GM12873 (cell line): Measurements from ENCODE around the gene FAM120AOS.

Experiments
- TF ChIP-seq, protein P1 (sequence below): IDR thresholded peaks from 2 replicates; pipeline ENCODE4 v1.5.1; 2012; ENCODE audit warnings: low read depth, mild to moderate bottlenecking, moderate library complexity, low read length, control low read depth; ENCODE audit not compliant: insufficient read depth; ENCODE audit errors: missing control alignments

Gene FAM120AOS

DNA sequence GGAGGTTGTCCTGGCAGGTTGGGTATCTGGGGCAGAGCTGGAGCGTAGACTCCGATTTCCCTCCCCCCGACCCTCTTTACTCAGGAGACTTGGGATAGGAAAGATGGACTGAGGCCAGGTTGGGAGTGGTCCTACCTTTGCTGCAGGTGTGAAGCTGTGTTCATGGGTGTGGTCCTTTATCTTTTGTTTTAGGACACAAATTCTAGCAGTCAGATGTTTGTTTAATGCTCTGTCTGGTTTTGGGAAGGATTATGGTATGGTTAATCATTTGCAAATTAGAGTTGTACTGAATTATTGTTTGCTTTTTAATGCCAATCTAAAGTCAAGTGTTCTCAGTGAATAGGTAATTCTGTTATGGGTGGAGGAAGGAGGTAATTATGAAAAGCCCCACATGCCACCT is 14.1 kb upstream of the FAM120AOS start:
- TF ChIP-seq, protein P1, sequence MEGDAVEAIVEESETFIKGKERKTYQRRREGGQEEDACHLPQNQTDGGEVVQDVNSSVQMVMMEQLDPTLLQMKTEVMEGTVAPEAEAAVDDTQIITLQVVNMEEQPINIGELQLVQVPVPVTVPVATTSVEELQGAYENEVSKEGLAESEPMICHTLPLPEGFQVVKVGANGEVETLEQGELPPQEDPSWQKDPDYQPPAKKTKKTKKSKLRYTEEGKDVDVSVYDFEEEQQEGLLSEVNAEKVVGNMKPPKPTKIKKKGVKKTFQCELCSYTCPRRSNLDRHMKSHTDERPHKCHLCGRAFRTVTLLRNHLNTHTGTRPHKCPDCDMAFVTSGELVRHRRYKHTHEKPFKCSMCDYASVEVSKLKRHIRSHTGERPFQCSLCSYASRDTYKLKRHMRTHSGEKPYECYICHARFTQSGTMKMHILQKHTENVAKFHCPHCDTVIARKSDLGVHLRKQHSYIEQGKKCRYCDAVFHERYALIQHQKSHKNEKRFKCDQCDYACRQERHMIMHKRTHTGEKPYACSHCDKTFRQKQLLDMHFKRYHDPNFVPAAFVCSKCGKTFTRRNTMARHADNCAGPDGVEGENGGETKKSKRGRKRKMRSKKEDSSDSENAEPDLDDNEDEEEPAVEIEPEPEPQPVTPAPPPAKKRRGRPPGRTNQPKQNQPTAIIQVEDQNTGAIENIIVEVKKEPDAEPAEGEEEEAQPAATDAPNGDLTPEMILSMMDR, result no peak

DNA sequence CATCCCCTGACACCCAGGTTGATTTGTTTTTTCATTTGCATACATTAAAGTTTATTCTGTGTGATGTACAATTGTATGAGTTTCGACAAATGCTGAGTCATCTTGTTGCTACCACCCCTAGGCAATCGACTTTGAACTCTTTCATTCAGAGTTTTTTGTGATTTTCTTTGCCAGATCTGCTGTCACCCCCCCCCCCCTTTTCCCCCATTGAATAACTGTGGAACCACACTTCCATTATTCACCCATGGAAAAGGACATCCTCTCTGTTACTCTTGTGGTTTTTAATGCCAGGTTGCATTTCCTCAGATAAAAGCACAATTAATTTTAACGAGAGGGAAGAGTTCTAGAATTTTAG is 13.7 kb upstream of the FAM120AOS start:
- TF ChIP-seq, protein P1, result no peak

DNA sequence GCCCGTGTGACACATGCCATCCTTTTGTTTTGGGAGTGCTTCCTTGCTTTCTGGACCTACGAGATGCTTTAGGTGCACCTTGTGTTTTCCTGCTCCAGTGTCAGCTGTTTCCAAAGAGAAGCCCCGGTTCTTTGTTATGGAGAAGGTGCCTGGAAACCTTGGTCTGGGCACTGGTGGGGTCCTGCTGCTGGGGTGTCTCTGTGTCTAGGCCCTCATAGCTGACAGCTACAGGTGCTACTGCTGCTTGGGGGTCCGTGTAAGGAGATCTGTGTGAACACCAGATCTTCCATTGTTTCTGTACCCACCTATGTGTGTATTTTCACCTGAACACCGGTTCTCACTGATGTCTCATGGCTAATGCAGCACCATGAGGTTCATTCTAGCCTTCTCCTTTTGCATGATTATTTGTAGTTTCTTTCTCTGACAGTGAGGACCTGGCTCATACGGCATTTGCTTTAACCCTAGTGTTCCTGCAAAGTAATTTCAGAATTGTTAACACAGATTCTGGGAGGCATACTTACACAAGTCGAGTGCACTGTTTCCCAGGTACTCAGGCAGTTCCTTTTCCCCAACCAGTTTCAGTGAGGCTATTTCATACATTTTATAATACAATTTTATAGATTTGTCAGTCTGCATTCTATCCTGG is 13.2 kb upstream of the FAM120AOS start:
- TF ChIP-seq, protein P1, result no peak

DNA sequence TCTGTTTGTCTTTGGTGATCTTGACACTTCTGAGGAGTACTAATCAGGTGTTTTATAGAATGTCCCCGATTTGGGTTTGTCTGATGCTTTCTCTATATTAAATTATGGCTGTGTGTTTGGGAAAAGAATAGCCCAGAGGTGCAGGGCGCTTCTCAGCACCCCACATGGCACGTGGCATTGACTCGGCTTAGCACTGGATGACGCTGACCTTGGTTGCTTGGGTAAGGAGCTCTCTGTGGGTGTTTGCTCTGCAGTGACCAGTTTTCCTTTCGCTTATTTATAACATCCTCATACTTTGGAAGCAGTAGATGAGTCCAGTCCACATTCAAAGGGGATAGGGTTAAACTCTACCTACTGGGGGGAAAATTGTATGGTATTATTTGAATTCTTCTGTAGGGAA is 12.5 kb upstream of the FAM120AOS start:
- TF ChIP-seq, protein P1, result no peak

DNA sequence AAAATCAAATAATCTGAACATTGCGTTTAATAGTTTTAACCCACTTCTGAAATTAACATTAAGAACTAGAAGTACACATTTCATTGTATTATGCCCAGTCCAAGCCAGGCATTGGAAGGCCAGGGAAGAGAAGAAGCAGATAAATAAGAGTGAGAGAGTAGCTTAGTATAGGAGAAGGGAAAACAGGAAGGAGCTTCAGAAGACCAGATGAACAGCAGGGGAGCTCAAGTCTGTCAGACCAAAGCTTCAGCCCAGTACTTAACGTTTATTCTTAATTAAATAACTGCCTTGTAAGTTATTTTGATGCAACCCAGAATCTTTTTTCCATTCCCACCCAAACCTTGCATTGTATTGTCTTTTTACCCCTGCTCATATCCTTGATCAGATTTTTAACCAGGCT is 11.5 kb upstream of the FAM120AOS start:
- TF ChIP-seq, protein P1, result no peak

DNA sequence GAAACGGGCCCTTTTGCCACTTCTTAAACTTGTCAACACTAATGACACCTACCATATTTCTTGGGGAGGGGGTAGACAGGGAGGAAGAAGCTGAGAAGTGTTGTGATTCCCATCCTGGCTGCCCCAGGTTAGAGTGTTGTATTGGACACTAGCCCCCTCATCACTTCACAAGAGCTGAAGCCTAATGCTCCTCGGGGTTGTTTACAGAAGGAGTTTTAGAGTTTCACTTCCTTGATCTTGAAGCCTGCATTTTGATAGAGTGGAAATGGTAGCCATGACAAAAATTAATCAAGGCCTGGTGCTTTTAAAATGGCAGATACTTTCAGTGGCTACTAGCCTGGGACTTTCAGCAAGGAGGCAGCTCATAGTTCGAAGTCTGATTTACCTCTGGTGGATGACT is 11.0 kb upstream of the FAM120AOS start:
- TF ChIP-seq, protein P1, result no peak

DNA sequence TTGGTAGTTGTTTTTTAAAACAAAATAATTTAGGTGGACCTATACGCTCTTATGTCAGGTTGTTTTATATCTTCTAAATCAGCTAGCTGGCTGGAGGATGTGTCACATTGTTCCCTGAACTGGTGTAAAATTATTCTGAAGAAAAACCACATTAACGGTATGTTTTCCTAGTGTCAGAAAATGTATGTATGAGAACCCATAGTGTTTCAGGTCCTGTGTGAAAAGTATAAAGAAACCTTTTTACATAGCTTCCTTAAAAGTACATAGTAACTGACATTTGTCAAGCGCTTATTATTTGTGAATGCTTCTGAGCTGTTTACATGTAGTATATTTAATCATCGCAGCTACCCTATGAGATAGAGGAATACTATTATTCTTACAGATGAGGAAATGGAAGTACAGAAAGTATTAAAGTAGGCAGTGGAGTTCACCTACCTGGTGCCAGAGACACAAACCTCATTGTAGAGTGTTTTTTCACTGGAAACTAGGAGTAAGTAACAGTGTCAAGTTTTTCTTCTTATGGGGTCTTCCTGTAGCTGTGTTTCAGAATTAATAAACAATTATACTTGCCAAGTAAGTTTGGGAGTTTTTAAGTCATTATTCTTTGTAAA is 10.4 kb upstream of the FAM120AOS start:
- TF ChIP-seq, protein P1, result no peak
